HG02798 (cell line): Measurements from ENCODE around the gene PRKCB.

Experiments used
- ATAC-seq: cut with Tn5 transposase; IDR thresholded peaks from one replicate; pipeline ENCODE4 v1.9.1; 2021; ENCODE audit warnings: mild to moderate bottlenecking; ENCODE audit not compliant: unreplicated experiment, poor library complexity

PRKCB gene

DNA sequence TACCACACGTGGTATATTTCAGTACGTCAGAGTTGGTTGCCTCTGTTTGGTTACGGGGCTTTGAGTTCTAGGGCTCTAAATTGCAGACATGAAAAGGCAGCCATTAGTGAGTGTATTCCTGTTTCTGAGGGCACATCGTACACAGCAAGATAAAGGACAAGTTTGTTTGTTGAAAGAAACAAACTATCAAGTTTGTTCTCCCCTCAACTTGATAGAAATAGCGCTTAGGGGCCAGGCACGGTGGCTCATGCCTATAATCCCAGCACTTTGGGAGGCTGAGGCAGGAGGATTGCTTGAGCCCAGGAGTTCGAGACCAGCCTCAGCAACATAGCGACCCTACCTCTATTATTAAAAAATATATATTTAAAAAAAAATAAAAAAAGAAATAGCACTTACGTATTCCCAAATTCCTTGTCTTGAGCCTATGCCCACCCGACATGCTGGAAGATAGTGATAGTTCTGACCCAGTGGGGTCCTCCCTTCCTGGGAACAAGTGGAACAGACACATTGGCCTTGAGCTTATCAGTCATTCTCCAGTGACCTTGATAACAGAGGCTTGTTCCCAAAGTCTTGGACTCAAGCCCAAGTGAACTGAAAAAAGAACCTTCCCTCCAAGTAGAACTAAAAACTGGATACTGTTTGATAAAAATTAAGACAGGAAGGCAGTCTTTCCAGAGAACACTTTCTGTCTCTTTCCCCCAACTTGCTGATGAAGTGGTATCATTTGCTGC, 280.4 kb downstream of the PRKCB start:
- no peak for ATAC-seq

DNA sequence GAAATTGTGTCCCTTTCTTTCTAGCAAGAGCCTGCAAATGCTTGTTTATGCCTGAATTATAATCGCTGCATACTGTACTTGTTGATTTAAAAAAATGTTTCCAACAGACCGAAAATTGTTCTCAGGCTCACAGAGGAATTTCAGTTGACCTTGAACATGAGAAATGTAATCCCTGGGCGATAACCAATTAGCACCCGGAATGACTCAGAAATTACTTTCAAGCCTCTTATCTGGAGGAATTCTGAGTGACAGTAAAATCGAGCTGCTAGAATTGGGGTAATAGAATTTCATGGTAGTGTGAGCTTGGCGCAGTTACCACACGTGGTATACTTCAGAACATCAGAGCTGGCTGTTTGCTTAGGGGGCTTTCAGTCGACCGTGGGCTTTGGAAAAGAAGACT, 281.2 kb downstream of the PRKCB start:
- no peak for ATAC-seq

DNA sequence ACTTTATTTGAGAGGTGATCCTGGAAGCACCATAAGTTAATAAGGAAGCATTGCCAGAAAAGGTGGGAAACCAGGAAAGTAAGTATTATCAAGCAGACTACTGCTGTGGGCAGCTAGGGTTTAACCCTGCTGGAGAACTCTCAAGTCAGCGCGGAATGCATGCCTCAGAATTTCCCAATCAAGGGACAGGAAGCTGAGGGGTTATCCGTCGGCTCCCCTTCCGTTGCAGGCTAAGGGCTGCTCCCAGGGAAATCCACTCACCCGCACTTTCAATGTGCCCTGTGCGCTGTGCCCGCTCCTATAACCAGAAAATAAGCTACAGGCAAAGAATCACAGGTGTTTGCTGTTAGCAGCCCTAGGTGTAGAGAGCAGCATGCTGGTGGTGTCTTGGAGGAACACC, 281.9 kb downstream of the PRKCB start:
- ATAC-seq: no peak

DNA sequence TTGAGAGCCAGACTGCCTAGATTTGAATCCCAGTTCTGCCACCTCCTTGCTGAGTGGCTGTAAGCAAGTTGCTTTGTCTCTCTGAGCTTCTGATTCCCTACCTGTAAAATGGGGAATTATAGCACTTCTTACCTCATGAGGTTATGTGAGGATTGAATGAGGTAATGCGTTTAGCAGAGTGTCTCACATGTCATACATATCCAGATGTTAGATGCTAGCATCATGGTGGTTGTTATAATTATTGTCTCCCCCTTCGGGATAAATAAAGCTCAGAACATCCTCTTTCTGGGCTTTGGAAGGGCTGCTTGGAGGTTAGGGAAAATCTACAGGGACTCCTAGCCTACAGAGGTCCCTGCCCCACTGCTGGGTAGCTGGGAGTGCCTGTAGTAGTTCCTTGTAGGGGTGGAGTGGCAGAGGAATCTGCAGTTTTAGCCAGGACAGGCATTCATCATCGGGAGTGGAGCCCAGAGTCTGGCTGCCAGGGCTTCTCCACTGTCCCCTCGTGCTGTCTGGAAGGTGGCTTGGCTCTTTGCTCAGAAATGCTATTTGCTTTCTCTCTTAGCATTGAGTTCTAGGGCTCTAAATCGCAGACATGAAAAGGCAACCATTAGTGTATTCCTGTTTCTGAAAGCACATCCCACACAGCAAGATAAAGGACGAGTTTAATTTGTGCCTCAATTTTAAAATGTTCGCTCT, 282.5 kb downstream of the PRKCB start:
- no peak for ATAC-seq

DNA sequence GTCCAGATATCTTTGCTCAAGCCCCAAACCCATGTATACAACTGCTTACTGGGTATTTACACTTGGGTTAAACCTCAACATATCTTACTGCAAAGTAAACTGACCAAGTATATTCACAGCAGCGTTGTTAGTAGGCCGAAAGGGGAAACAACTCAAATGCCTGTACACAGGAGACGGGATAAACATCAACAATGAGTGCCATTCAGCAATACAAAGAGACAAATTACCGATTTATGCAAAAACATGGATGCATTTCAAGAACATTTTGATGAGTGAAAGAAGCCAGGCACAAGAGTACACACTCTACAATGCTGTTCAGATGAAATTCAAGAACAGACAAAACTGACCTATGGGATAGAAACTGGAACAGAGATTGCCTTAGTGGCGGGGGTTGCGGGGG, 284.0 kb downstream of the PRKCB start:
- ATAC-seq: no peak

DNA sequence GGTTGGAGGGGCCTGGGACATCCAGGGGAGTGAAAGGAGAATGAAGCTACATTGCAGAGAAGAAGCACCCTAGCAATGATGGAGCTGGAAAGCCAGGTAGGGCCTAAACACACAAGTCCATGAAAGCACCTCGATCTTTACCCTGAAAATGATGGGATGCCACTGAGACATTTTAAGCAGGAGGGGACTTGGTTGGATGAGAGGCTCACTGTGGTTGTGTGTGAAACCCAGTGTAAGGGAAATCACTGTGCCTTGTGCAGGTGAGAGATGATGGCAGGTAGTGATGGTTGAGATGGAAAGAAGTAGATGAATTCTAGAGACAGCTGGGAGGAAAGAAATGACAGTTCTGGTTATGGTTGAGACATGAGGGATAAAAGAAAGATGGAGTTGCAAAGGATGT, 287.5 kb downstream of the PRKCB start:
- ATAC-seq: no peak

DNA sequence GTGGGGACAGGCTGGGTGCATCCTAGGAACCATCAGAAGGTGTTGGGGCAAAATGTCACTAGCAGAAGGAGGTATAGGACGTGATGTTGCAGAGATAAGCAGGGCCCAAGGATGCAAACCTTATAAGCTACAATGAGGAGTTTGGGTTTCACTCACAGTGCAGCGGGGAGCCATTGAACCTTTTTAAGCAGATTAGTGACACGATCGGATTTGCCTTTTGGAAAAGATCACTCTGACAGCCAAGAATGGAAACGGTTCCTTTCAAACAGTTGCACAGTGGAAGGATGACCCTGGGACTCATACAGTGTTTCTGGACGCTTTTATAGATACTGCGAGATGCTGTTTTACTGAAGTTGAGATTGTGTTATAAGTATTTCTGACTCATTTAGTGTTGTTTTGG, 288.5 kb downstream of the PRKCB start:
- no peak for ATAC-seq

DNA sequence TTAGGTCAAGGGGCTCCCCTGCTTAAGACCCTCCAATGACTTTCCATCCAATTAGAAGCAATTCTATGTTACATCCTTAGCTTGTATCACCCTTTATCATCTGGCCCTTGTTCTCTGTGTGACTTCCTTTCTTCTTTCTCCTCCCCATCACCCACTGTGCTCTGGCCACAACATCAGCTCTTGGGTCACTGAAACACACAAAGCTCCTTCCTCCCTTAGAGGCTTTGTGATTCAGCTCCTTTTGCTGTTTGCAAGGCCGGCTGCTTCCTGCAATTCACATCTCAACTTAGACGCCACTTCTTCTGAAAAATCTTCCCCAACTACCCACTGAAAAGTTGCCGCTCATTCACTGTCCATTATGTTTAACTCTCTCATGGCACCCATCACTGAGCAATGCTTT, 289.4 kb downstream of the PRKCB start:
- ATAC-seq: no peak

DNA sequence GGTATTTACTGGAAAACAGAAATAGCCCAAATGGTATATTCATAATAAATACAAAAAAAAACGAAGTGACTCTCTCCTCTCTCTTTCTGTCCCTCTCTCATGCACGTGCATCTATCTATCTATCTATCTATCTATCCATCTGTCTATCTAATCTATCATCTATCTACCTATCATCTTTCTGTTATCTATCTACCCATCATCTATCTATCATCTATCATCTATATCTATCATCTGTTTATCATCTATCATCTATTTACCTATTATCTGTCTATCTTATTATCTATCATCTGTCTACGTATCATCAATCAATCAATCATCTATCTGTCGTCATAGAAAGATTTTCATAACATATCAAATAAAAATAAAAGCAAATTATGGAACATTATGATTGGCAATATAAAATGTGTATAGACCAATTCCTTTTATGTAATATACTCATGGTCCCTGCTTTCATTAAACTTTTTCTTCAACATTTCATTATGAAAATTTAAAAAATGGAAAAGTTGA, 293.7 kb downstream of the PRKCB start:
- ATAC-seq: no peak

DNA sequence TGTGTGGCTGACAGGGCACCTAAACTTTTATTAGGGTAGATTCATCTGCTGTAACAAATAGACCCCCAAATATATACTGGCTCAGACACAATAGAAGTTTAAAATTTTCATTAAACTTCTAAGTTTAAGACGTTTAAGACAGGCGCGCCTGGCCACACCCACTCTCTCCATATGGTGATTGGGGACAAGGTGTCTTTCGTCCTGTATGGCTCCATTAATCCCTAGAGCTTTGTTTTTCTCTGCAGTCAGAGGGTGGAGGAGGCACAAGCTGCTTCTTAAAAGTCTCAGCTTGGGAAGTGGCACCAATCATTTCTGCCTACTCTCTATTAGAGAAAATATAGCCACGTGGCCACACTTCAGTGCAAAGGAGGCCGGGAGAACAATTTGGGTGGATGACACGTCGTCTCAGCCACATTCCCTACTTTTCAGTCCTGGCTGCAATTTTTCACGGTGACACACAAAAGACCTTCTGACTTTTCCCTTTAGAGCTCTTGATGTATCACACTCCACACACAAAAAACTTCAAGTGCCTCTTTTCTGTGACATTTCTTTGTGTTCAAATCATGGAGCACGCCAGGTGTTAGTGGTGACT, 294.8 kb downstream of the PRKCB start:
- no peak for ATAC-seq

DNA sequence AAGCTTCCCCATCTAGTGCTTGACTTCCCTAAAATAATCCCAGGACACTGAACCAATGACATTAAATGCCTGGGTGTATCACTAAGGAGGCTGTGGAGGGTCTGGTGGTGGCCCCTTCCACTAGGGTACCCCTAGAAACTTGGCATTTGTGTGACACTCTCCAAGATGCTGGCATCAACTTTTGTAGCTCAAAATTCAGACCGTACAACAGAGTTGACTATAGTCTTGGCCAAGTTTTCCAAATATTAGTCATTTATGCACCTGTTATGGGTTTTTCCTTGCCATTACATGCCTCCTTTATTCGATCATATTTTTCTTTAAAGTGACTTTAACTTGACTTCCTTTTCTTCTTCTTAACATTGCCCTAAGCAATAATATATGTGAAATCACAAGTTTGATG, 295.5 kb downstream of the PRKCB start:
- no peak for ATAC-seq

DNA sequence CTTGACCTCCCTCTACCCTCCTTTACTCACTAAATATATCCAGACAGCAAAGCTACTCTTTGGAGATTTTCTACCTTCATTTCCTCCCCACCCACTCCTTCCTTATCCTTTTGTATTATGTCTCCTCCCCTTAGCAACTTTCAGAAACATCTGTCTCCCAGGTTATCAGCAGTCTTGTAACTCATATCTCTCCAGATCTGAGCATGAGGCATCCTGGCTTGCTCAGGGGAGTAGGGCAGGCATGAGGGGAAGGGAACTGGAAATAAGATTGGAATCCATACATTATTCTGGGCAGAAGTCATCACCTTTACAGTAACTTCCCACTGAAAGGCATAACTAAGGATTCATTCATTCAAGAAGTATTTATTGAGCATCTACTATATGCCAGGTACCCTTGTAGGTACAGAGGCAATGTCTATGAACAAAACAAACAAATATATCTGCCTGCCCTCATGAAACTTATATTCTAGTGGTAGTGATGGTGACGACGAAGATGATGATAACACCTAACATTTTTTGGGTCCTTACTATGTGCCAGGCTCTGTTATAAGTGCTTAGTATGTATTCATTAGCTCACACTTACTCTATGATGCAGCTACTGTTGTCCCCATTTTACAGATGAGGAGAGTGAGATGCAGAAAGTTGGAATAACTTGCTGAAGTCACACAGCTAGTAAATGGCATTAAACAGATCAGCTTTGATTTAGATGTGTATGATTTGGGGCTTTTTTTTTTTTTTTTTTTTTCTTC, 296.4 kb downstream of the PRKCB start:
- no peak for ATAC-seq

DNA sequence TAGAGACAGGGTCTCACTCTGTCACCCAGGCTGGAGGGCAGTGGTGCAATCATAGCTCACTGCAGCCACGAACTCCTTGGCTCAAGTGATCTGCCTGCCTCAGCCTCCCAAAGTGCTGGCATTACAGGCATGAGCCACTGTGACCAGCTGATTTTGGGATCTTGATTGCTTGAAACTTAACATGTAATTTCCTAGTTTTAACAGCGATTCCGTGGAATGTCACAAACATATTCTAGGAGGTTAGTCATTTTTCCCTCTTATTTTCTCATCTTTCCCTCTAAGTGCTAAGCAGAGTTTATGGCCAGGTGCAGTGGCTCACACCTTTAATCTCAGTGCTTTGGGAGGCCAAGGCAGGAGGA, 297.0 kb downstream of the PRKCB start:
- ATAC-seq: no peak

DNA sequence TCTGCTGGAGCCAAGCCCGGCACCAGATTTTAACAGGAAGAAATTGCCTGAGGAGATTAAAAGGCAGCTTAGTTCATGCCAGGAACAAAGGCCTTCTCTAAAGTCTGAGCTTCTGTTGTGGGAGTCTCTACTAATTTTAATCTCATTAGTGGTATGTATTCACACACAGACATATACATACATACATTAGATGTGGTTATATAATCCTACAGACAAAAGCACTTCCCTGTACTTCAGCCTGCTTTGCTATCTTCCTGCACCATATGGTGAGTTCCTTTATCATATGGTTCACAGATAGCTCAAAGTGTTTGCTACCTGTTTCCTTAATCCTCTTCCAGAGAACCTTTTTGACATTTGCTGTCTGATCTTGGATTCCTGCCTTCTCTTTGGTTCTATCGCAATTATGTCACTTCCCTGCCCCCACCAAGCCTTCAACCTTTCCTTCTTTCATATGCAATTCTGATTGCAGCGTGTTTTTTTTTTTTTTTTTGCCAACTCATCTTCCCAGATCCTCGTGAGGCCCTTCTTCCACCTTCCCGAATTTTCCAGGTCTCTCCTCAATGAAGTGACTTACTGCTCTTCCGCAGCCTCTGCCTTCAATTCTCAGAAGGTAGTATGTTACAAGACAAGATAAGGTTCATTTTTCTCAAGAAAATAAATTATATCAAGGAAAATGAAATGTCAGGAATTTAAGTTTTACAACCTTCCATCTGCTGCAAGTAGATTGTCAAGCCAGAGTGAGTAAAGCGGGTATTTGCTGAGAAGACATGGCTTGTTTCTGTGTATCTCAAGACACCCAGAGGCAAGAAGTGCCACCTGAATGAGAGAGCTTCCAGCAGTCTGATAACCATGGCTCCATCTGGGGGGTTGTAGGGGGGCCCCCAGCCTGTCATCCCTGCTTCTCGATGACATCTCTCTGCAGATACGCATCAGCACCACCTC, 300.1 kb downstream of the PRKCB start:
- no peak for ATAC-seq

DNA sequence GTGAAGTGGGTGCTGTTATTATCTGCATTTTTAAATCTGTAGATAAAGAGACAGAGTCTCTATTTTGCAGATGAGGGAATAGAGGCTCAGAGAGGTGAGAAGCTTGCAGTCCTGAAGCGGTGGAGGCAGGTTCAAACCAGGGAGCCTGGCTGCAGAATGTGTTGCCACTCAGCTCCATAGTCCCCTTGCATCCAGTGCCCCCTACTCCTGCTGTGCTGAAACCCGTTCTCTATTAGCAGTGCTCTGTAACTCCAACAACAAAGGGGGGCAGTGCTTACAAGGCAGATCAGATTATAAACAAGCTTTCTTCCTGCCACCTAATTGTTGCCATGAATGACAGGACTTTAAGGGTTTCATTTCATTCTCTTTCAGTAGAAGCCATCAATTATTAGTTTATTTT, 302.2 kb downstream of the PRKCB start:
- ATAC-seq: no peak

DNA sequence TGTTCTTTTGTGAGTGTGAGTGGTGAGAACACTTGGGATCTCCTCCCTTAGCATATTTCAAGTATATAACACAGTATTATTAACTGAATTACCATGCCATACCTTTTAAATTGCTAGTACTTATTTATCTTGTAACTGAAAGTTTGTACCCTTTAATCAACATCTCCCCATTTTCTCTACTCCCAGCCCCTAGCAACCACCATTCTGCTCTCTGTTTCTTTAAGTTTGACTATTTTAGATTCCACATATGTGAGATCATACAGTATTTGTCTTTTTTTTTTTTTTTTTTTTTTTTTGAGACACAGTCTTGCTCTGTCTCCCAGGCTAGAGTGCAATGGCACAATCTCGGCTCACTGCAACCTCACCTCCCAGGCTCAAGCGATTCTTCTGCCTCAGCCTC, 302.8 kb downstream of the PRKCB start:
- ATAC-seq: no peak

DNA sequence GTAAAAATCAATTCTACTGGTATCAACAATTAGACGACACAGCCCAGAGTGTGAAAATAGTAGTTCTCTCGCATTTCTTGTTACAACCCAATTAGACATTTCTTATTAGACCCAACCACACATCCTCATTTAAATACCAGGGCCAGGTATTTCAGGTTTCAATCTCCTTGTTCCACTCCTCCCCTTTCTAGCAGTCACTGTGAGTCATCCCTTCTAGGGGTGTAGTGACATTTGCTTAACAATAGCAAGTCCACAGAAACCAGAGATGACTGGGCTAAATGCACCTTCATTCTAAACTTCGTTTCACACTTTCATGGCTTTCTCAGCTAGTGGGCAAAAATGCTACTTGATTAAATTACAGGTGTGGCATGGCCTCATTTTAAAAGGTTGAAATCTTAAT, 303.5 kb downstream of the PRKCB start:
- ATAC-seq: no peak

DNA sequence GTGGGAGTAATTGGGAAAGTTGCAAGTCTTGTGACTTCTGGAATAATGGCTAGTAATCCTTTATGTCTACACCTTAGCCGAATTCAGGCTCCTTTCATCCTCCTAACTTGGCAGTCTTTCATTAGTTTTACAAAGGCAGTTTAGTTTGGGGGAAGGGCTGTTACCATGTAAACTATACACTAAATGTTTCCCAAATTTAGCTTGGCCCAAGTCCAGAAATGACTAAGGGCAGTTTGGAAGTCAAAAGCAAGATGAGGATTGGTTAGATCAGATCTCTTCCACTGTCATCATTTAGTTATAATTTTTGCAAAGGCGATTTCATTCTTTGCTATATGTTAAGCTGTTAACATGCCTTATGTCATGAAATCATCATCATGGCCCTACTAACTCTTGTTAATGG, 304.9 kb downstream of the PRKCB start:
- ATAC-seq: no peak

DNA sequence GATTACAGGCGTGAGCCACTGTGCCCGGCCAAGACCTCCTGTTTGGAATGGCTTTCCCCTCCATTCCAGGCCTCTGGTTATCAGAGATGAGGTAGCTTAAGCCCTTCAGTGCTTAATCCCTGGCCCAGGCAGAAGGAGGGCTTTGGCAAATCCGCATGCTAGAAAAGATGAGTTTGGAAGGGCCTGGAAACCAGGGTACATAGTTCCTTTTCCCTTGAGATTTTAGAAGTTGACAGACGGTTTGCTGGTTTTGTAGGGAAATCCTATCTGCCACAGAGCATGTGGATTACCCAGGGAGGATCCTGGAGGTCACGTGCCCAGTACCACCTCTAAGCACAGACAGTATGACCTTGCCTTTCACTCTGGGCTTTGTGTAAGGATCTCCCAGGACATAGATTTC, 305.7 kb downstream of the PRKCB start:
- no peak for ATAC-seq

DNA sequence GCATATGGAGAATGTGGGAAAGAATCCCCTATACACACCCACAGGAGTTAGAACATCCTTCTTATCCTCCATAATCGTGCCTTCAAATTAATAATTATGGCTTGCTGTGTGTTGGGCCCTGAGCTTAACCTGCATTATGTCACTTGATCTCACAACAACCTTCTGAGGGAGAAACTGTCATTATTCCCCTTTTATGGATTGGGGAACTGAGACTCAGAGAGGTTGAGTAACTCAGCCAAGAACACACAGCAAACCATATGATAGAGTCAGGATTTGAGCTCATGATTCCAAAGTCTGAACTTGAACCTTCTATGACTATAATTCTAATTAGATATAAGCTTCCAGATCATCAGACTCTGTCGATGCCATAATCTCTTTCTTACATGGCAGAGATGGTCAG, 306.1 kb downstream of the PRKCB start:
- ATAC-seq: no peak
